ENCODE data around the gene USP13.
"Not testable (repeated sequence)": the region's sequence is repeated elsewhere in the genome, so short reads cannot be mapped to it uniquely, and the experiment has no call there.

Gene USP13

GRCh38 chr3:179652447-179653095 lies at the start of gene USP13:
USP13 (plus strand) TSS chr3:179653040; CDS start chr3:179653226, 186 bp downstream.
- in situ Hi-C loops (cut with MboI; ENCODE audit: low sequenced_read_pairs): no loop called here

DNA sequence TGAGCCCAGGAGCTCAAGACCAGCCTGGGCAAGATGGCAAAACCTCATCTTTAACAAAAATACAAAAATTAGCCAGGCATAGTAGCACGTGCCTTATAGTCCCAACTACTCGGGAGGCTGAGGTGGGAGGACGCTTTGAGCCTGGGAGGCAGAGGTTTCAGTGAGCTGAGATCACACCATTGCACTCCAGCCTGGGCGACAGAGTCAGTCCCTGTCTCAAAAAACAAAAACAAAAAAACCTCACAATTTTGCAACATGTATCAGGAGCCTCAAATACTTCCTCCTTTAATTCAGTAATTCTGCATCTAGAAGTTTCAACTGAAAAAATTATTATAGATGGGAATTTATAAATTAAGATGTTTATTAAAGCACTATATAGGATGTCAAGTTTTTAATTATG lies 49.5 kb upstream of the USP13 start:
- in situ Hi-C loops (cut with MboI; ENCODE audit: low sequenced_read_pairs): no loop called here

GRCh38 chr3:179603831-179604230 lies 49.0 kb upstream of the USP13 start:
- in situ Hi-C loops (cut with MboI; ENCODE audit: low sequenced_read_pairs): no loop called here

DNA sequence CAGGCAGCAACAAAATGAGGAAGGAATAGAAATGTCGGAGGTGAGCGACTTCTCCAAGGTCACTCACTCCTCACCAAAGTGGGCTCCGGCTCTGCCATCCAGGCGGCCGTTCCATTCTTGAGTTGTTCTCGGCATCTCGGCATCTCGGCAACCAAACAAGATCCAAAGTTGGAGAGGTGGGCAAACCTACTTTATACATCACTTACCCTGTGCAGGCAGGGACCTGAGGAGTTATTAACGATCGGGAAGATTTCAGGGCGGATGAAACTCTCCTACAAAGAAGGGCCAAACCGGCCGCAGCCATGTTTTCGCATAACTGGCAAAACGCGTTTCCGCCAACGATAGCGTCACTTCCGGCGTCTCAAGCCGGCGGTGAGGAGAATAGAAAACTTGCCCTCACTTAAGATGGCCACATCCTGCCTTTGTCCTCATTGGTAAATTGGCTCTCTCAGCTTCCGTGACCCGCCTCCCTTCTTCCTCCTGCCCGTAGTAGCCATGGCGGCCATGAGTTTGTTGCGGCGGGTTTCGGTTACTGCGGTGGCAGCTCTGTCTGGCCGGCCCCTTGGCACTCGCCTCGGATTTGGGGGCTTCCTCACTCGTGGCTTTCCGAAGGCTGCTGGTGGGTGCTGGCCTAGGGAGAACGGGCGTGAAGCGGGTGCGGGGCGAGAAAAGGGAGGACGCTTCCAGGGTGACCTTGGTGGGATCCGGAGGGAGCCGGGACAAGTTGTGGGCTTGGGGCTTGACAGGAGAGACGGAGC lies 48.3 kb upstream of the USP13 start, which contains the start of the genes MRPL47 and NDUFB5:
MRPL47 (minus strand) TSS at position 318 of the 758 bp plus-strand sequence; CDS start at position 304, 14 bp downstream.
NDUFB5 (plus strand) TSS at position 474 of the 758 bp plus-strand sequence; CDS start at position 496, 22 bp downstream.
- in situ Hi-C loops (cut with MboI; ENCODE audit: low sequenced_read_pairs): no loop called here

DNA sequence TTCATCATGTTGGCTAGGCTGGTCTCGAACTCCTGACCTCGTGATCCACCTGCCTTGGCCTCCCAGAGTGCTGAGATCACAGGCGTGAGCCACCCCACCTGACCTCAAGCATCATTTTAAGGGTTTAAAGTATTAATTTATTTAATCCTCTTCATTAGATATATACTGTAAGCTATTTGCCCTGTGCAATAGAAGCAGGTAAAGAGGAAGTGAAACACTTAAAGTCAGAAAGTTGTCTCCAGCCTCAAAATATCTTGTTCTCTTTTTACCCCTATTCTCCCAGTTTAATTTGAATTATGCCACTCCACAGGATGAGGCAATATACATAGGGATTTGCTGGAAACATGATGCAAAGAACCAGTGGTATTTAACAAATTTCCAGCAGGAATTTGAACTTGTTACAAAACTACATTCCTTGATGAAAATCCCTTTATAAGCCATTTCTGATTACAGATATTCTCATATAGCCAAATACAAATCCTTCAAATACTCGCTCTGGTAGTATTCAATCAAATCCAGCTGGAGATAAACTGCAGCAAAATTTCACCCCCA lies 46.2 kb upstream of the USP13 start:
- in situ Hi-C loops (cut with MboI; ENCODE audit: low sequenced_read_pairs): no loop called here

DNA sequence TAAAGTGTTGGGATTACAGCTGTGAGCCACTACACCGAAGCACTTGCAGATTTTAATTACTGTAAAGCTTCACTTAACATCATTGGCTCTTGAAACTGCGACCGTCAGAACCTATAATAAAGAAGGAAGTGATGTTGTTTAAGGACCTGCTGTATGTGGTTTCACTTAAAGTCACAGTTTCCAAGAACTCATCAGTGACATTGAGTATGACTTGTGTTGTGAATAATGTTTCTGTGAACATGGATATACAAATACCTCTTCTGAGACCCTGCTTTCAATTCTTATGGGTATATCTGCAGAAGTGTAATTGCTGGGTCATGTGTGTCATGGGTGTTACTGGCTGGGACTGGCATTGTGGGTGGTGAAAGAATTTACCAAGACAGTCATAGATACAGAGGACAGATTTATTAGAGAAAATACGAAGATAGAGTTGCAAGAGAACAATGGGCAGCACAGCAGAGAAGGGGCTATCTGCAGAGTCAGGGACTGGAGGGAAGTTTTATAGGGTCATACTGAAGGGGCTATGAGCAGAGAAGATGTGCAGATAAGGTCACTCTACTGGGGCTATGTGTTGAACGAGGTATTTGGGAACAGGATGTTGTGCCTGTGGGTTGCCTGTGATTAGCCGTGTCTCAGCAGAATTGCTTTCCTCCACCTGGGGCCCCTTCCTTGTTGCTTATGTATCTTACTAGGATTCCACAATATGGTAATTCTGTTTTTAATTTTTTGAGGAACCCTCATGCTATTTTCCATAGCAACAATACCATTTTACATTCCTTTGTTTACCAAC lies 43.7 kb upstream of the USP13 start:
- in situ Hi-C loops (cut with MboI; ENCODE audit: low sequenced_read_pairs): no loop called here

DNA sequence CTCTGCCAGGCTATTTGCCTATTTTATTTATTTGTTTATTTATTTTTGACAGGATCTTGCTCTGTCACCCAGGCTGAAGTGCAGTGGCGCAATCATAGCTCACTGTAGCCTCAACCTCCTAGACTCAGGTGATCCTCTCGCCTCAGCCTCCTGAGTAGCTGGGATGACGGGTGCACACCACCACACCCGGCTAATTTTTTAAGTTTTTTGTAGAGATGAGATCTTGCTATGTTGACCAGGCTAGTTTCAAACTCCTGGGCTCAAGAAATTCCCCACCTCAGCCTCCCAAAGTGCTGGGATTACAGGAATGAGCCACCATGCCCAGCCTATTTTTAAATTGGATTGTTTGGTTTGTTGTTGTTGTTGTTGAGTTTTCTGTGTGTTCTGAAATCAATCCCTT lies 42.8 kb upstream of the USP13 start:
- in situ Hi-C loops (cut with MboI; ENCODE audit: low sequenced_read_pairs): no loop called here

- in situ Hi-C loops (cut with MboI; ENCODE audit: low sequenced_read_pairs): no loop called here
Observed at GRCh38 chr3:179613807-179614206, 39.0 kb upstream of the USP13 start.

DNA sequence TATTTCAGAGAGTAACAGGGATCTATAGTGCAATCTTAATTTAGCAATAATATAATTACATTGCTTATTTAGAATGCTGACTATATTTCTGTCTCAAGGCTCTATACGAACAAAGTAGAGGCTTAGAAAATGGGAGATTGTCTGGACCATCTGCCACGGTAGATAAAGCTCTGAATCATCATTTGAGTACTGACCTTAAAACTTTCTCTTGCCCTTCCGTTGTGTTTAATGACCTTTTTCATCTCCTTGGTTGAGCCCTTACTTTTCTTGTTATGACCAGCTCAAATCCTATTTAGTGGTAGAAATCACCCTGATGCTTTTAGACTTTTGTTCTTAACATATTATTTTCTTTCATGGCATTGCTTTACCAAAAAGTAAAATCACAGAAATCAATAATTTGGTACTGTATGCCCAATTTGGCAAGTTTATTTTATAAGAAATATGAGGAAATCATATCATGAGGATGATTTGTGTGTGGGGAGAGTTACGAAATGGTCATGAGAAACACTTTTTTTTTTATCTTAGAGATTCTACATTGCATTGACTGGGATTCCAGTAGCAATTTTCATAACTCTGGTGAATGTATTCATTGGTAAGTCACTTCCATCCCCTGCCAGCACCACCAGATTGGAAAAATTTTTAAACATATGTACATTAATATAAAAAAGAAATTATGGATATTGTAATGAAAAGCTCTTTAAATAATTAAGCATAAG lies 37.2 kb upstream of the USP13 start:
- in situ Hi-C loops (cut with MboI; ENCODE audit: low sequenced_read_pairs): no loop called here

DNA sequence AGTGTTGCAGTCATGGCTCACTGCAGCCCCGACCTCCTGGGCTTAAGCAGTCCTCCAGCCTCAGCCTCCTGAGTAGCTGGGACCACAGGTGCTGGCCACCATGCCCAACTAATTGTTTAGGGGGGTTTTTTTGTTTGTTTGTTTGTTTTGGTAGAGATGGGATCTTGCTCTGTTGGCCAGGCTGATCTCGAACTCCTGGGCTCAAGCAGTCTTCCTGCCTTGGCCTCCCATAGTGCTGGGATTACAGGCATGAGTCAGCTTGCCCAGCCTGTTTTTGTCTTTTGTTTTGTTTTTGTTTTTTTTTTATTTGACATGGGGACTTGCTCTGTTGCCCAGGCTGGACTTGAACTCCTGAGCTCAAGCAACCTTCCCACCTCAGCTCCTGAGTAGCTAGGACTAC lies 30.8 kb upstream of the USP13 start:
- in situ Hi-C loops (cut with MboI; ENCODE audit: low sequenced_read_pairs): no loop called here

DNA sequence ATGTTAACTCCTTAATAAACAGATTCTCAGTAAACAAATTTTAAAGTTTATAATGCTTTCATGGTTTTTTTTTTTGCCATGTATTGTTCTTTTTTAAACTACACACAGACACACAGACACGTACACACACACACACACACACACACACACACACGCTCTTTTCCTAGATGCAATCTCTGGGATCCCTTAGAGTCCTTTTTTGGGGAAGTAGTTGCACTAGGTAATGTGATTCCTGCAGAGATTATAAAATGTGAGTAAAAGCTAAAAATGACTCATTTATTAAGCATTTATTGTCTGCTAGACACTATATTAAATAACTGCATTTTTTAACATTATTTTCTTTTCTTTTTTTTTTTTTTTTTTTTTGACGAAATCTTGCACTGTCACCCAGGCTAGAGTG lies 28.4 kb upstream of the USP13 start:
- in situ Hi-C loops (cut with MboI; ENCODE audit: low sequenced_read_pairs): no loop called here

DNA sequence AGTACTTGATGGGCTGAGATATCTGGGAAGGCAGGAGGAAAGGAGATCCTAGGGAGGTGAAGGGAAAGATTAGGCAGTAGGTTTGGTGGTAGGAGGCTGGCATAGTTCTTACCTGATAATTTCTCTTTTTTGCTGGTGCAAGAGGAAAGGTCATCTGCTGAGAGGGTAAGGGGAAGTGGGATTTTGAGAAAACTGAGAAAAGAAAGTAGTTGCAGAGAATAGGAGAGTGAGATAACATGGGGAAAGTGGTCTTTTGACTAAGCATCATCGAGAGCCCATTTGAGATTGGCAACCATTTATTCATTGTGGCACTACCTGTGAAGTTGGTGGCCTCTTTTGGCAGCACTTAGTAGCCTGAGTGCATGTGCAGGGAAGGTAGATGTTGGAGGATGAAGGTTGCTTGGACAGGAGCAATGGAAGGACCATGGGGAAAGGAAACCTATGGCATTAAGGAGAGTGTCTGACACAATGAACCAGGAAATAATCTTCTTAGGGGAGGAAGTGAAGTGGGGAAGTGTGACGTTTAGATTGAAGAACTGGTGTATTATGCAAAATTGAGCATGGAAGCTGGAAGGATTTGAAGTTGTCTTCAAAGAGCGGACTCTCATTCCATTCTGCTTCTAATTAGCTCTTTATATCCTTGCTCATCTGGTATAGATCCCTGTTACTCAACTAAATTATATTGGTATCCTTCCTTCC lies 21.9 kb upstream of the USP13 start:
- in situ Hi-C loops (cut with MboI; ENCODE audit: low sequenced_read_pairs): no loop called here

- in situ Hi-C loops (cut with MboI; ENCODE audit: low sequenced_read_pairs): no loop called here
Observed at GRCh38 chr3:179640469-179640868, 12.4 kb upstream of the USP13 start.

DNA sequence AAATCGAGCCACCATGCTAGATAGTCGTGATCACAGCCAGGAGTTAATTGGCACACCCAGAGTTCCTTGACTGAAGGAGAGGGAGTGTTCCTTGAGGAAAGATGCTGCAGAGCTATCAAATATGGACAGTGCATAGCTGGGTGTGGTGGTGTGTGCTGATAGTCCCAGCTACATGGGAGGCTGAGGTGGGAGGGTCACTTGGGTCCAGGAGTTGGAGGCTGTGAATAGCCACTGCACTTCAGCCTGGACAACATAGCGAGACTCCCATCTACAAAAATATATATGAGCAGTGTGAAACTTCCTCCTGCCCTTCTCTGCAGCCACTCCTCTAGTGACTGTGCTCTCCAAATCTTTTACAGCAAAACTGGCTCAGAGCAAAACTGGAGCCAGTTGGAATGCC lies 10.0 kb upstream of the USP13 start:
- in situ Hi-C loops (cut with MboI; ENCODE audit: low sequenced_read_pairs): no loop called here

DNA sequence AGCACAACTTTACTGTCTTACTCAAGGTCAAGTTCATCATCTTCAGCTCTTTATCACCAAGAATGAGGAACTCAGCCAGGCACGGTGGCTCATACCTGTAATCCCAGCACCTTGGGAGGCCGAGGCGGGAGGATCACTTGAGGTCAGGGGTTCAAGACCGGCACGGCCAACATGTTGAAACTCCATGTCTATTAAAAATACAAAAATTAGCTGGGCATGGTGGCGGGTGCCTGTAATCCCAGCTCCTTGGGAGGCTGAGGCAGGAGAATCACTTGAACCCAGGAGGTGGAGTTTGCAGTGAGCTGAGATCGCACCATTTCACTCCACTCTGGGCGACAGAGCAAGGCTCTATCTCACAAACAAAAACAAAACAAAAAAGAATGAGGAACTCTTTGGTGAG lies 9.0 kb upstream of the USP13 start:
- in situ Hi-C loops (cut with MboI; ENCODE audit: low sequenced_read_pairs): not testable (repeated sequence)

GRCh38 chr3:179646177-179646576 lies 6.7 kb upstream of the USP13 start:
- in situ Hi-C loops (cut with MboI; ENCODE audit: low sequenced_read_pairs): no loop called here

GRCh38 chr3:179651687-179652446 lies 973 bp upstream of the USP13 start:
- in situ Hi-C loops (cut with MboI; ENCODE audit: low sequenced_read_pairs): no loop called here

DNA sequence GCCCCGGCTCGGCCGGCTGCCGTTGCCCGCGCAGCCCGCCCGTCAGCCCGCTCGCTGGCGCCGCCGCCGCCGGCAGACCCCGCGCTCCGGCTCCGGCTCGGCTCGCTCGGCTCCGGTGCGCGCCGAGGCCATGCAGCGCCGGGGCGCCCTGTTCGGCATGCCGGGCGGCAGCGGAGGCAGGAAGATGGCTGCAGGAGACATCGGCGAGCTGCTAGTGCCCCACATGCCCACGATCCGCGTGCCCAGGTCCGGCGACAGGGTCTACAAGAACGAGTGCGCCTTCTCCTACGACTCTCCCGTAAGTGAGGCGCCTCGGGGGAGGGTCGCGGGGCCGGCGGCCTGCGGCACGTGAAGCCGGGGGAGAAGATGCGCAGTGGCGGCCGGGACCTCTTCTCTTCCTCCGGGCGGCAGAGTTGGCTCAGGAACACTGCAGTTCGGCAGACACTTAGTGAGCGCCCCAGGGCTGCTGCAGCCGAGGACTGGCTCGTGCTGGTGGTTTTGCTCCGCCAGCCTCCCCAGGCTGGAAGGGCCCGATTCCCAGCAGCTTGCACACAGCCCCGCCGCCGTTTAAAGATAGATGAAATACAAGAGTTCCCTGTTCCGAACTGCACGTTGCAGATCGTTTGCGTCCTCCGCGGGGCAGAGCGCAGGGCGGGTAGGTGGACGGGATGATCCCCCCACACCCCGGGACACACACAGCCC lies 407 bp downstream of the USP13 start:
- in situ Hi-C loops (cut with MboI; ENCODE audit: low sequenced_read_pairs): no loop called here

DNA sequence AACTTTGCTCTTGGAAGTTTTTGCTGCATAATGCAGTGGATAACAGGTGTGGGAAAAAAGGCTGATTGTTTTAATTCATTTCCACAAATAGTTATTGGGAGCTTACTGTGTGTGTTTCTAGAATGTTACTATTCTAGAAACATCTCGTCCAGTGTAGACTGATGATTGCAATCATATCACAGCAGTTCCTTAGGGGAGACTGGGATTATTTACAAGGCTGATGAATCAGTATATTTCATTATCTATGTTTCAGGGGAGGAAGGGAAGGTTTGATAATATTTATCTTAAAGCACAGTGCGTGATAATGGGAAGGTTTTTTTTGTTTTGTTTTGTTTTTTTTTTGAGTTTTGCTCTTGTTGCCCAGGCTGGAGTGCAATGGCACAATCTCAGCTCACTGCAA lies 2.4 kb downstream of the USP13 start:
- in situ Hi-C loops (cut with MboI; ENCODE audit: low sequenced_read_pairs): no loop called here

Data from hTERT RPE-1 (cell line).